K562 (cell line): Measurements from ENCODE around the gene PYGM. TPM values are rescaled to one million over a fixed set of nuclear protein-coding genes. Genes with fewer than 3 reads are reported as not detected.

Experiments
- JUN ChIP-seq, 2 experiments: sonication (generic) in 1 of 2; formaldehyde crosslinking in 1 of 2; IDR thresholded peaks; 2 replicates each; pipeline versions ENCODE4 v1.6.1 to v1.8.0; 2012 to 2022; ENCODE audit warnings: borderline replicate concordance in 2 of 2, mild to moderate bottlenecking in 2 of 2, improper control_type of control experiment in 1 of 2, low read depth in 1 of 2, low read length in 1 of 2, missing genetic modification reagents in 1 of 2
- KDM4B ChIP-seq, 2 experiments: fragments of 450-650 bp in 1 of 2; sonication (generic) in 1 of 2; IDR thresholded peaks; 2 replicates each; pipeline ENCODE4 v1.6.1; 2016 to 2017; ENCODE audit warnings: borderline replicate concordance in 2 of 2, antibody characterized with exemption in 1 of 2, low read depth in 1 of 2, mild to moderate bottlenecking in 1 of 2
- PREB ChIP-seq: sonication (generic); formaldehyde crosslinking; IDR thresholded peaks from 2 replicates; pipeline ENCODE4 v1.8.1; 2023; ENCODE audit warnings: mild to moderate bottlenecking, missing genetic modification reagents
- TRIM28 ChIP-seq: fragments of 450-650 bp; IDR thresholded peaks from 2 replicates; pipeline ENCODE4 v1.6.1; 2017
- ZBED1 ChIP-seq: IDR thresholded peaks from 2 replicates; pipeline ENCODE4 v1.6.1; 2014
- ZBTB34 ChIP-seq: fragments of 250-450 bp; sonication (Bioruptor Pico); IDR thresholded peaks from 2 replicates; pipeline ENCODE4 v1.8.0; 2021; ENCODE audit warnings: mild to moderate bottlenecking, moderate library complexity
- ZNF395 ChIP-seq: fragments of 200-800 bp; sonication (Bioruptor generic); IDR thresholded peaks from 2 replicates; pipeline ENCODE4 v1.6.1; 2017; ENCODE audit warnings: missing genetic modification characterization, missing compliant biosample characterization
- polyA plus RNA-seq, 8 experiments: library from polyadenylated mRNA; depleted of rRNA in 4 of 8; stranded (reverse) in 5 of 8; unstranded in 3 of 8; fragments of >200 nt; fragmentation: Nextera tagmentation in 2 of 8; fragmentation: Illumina TruSeq in 1 of 8; extraction: Ambion mirVana in 2 of 8; extraction: Trizol in 1 of 8; gene quantifications; 2 replicates each; pipeline versions ENCODE4 v1.2.1 to v1.2.3, GENCODE V29; 2011 to 2014; ENCODE audit warnings: inconsistent platforms in 1 of 8, missing spikeins in 1 of 8
- total RNA-seq, 7 experiments: library from RNA; depleted of rRNA in 6 of 7; stranded (reverse); fragments of >200 nt in 6 of 7; fragmentation: Illumina TruSeq in 2 of 7; extraction: Trizol in 2 of 7; gene quantifications; 2 replicates each; pipeline versions ENCODE4 v1.2.1 to v1.2.3, GENCODE V29; 2011 to 2021; ENCODE audit warnings: low replicate concordance in 1 of 7
- TF ChIP-seq, protein P1 (sequence below): fragments of 200-400 bp; formaldehyde crosslinking; IDR thresholded peaks from 2 replicates; pipeline ENCODE4 v1.6.1; 2017; ENCODE audit warnings: mild to moderate bottlenecking, low read depth, low read length, moderate library complexity
- TF ChIP-seq, protein P2 (sequence below): IDR thresholded peaks from 3 replicates; pipeline ENCODE4 v1.6.1; 2011; ENCODE audit warnings: borderline replicate concordance, mild to moderate bottlenecking, moderate library complexity; ENCODE audit not compliant: insufficient read length; ENCODE audit errors: extremely low read depth

The PYGM gene
- total and polyA plus RNA-seq, 9 of the 15 experiments (the other 6 are each of a cell fraction or from before 2014, with no cell fraction given) = 0.07 to 1.5 (median 0.68) TPM

- TF ChIP-seq, protein P1, sequence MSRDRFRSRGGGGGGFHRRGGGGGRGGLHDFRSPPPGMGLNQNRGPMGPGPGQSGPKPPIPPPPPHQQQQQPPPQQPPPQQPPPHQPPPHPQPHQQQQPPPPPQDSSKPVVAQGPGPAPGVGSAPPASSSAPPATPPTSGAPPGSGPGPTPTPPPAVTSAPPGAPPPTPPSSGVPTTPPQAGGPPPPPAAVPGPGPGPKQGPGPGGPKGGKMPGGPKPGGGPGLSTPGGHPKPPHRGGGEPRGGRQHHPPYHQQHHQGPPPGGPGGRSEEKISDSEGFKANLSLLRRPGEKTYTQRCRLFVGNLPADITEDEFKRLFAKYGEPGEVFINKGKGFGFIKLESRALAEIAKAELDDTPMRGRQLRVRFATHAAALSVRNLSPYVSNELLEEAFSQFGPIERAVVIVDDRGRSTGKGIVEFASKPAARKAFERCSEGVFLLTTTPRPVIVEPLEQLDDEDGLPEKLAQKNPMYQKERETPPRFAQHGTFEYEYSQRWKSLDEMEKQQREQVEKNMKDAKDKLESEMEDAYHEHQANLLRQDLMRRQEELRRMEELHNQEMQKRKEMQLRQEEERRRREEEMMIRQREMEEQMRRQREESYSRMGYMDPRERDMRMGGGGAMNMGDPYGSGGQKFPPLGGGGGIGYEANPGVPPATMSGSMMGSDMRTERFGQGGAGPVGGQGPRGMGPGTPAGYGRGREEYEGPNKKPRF = no peak
- TF ChIP-seq, protein P2, sequence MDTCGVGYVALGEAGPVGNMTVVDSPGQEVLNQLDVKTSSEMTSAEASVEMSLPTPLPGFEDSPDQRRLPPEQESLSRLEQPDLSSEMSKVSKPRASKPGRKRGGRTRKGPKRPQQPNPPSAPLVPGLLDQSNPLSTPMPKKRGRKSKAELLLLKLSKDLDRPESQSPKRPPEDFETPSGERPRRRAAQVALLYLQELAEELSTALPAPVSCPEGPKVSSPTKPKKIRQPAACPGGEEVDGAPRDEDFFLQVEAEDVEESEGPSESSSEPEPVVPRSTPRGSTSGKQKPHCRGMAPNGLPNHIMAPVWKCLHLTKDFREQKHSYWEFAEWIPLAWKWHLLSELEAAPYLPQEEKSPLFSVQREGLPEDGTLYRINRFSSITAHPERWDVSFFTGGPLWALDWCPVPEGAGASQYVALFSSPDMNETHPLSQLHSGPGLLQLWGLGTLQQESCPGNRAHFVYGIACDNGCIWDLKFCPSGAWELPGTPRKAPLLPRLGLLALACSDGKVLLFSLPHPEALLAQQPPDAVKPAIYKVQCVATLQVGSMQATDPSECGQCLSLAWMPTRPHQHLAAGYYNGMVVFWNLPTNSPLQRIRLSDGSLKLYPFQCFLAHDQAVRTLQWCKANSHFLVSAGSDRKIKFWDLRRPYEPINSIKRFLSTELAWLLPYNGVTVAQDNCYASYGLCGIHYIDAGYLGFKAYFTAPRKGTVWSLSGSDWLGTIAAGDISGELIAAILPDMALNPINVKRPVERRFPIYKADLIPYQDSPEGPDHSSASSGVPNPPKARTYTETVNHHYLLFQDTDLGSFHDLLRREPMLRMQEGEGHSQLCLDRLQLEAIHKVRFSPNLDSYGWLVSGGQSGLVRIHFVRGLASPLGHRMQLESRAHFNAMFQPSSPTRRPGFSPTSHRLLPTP = no peak
- TF ChIP-seq JUN (IDR thresholded peaks at IDR 0.05; ENCODE audit: borderline replicate concordance, low read depth, low read length) (no peak), JUN (CRISPR knock-in tag; IDR thresholded peaks at IDR 0.05; ENCODE audit: borderline replicate concordance) (no peak), TRIM28 (no peak), PREB (CRISPR knock-in tag) (no peak), ZBED1 (no peak), ZBTB34 (CRISPR knock-in tag) (no peak), KDM4B (IDR thresholded peaks at IDR 0.05; ENCODE audit: borderline replicate concordance in 2 of 2, low read depth in 1 of 2) (no peak; a peak in 1 of 4 replicates), ZNF395 (CRISPR knock-in tag) (no peak)
Measured at GRCh38 chr11:64743591-64744543, 15.9 kb downstream of the PYGM start, which contains the start of gene RASGRP2 (continued).
